Measurements from ENCODE around the gene MLPH.

Gene MLPH

DNA sequence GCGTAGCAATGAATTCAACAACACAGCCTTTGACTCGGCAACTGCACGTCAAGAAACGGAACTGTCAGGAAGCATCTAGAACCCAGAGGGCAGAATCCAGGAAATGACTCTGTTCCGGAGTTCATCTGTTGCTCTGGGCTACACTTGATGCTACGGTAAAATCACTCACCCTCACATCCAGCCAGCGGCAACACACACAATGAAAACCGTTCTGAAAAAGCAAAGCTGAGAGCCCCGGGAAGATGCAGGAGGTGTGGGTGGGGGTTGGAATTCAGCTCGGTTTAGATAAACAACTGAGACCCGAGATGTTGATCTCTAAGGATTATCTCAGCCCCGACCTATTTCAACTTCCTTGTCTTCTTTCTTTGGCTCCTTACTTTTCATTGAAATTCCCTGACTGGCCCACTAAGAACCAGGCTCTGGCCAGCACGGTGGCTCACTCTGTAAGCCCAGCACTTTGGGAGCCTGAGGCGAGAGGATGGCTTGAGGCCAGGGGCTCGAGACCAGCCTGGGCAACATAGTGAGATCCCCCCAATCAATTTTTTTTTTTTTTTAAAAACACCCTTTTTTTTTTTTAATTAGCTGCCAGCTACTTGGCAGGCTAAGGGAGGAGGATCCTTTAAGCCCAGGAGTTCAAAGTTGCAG lies 116.8 kb downstream of the MLPH start:
- no peak for DNase-seq (ENCODE audit: low read depth)

- no peak for DNase-seq (ENCODE audit: low read depth)
Measured at GRCh38 chr2:237604391-237604790, 117.3 kb downstream of the MLPH start.
